Muscle layer of colon (tissue), 2 donors: Measurements from ENCODE around the gene PAQR8.

Experiments used
- H3K27ac ChIP-seq: one replicate; pipeline ENCODE4 v1.7.0; 2013; ENCODE audit warnings: low read depth, mild to moderate bottlenecking, low read length, moderate library complexity
- H3K27me3 ChIP-seq, 2 donors: one replicate each; pipeline ENCODE4 v1.7.0; 2013; ENCODE audit warnings: low read length in 2 of 2, mild to moderate bottlenecking in 2 of 2; ENCODE audit not compliant: insufficient read depth in 2 of 2, control insufficient read depth in 1 of 2
- H3K36me3 ChIP-seq: one replicate; pipeline ENCODE4 v1.7.0; 2013; ENCODE audit warnings: mild to moderate bottlenecking, low read length; ENCODE audit not compliant: insufficient read depth
- H3K4me1 ChIP-seq: one replicate; pipeline ENCODE4 v1.7.0; 2013; ENCODE audit warnings: mild to moderate bottlenecking, low read length; ENCODE audit not compliant: insufficient read depth
- H3K4me3 ChIP-seq, 2 donors: one replicate each; pipeline ENCODE4 v1.7.0; 2013; ENCODE audit warnings: low read length in 2 of 2, low read depth in 1 of 2, mild to moderate bottlenecking in 1 of 2, moderate library complexity in 1 of 2
- H3K9ac ChIP-seq: one replicate; pipeline ENCODE4 v1.7.0; 2013; ENCODE audit warnings: low read length
- H3K9me3 ChIP-seq: one replicate; pipeline ENCODE4 v1.7.0; 2013; ENCODE audit warnings: mild to moderate bottlenecking, low read length
- donor health status: abdominal sarcoma.
- donor health status: Adenocarcinoma of cecum.

Gene PAQR8

DNA sequence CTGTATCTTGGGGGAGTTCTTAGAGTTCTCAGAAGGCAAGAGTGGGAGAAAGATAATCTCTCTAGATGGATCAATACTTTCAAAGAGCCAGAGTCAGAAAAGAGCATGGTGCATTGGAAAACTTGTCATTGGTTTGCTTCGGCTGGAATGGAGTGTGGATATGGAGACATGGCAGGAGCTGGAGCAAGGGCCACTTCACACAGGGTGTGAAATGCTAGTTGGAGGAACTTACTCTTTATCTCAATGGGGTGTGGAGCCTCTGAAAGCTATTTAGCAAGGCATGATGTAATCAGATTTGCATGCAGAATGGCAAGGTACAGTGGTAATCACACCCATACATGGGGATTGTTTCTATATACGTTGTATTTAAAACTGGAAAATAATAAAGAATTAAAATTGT lies 31.5 kb upstream of the PAQR8 start:
- Histone ChIP-seq H3K9me3 (no peaks in the 10 kb centered on the region), H3K4me1 (no peaks in the 10 kb centered on the region), H3K27ac (no peak overlapping the region), H3K9ac (no peak overlapping the region), H3K4me3 (no peak overlapping the region), H3K36me3 (no peaks in the 10 kb centered on the region), H3K27me3 (no peaks in the 10 kb centered on the region)

GRCh38 chr6:52331793-52332457 lies 30.0 kb upstream of the PAQR8 start:
- no peaks in the 10 kb centered on the region for H3K9me3 ChIP-seq
- H3K9ac ChIP-seq: no peak overlapping the region
- H3K27me3 ChIP-seq: no peaks in the 10 kb centered on the region
- H3K27ac ChIP-seq: no peak overlapping the region
- no peaks in the 10 kb centered on the region for H3K4me1 ChIP-seq
- no peaks in the 10 kb centered on the region for H3K36me3 ChIP-seq
- H3K4me3 ChIP-seq: no peak overlapping the region

- Histone ChIP-seq H3K9me3 (no peaks in the 10 kb centered on the region), H3K27ac (no peak overlapping the region), H3K9ac (no peak overlapping the region), H3K4me3 (no peak overlapping the region), H3K36me3 (no peaks in the 10 kb centered on the region), H3K27me3 (no peaks in the 10 kb centered on the region), H3K4me1 (no peaks in the 10 kb centered on the region)
Observed at GRCh38 chr6:52333840-52334200, 28.1 kb upstream of the PAQR8 start.

GRCh38 chr6:52335576-52335975 lies 26.4 kb upstream of the PAQR8 start:
- no peaks in the 10 kb centered on the region for H3K9me3 ChIP-seq
- H3K9ac ChIP-seq: no peak overlapping the region
- H3K4me3 ChIP-seq: no peak overlapping the region
- no peaks in the 10 kb centered on the region for H3K36me3 ChIP-seq
- no peaks in the 10 kb centered on the region for H3K4me1 ChIP-seq
- no peaks in the 10 kb centered on the region for H3K27me3 ChIP-seq
- H3K27ac ChIP-seq: no peak overlapping the region

- H3K36me3 ChIP-seq: no peaks in the 10 kb centered on the region
Observed at GRCh38 chr6:52336919-52337561, 24.9 kb upstream of the PAQR8 start.

GRCh38 chr6:52337633-52338290 lies 24.2 kb upstream of the PAQR8 start:
- no peak overlapping the region for H3K27ac ChIP-seq
- no peaks in the 10 kb centered on the region for H3K27me3 ChIP-seq
- H3K4me3 ChIP-seq: no peak overlapping the region
- H3K9ac ChIP-seq: no peak overlapping the region
- no peaks in the 10 kb centered on the region for H3K36me3 ChIP-seq
- H3K9me3 ChIP-seq: no peaks in the 10 kb centered on the region
- H3K4me1 ChIP-seq: no peaks in the 10 kb centered on the region

More at GRCh38 chr6:52336919-52337561, 24.9 kb upstream of the PAQR8 start:
- Histone ChIP-seq H3K27me3 (no peaks in the 10 kb centered on the region), H3K9me3 (no peaks in the 10 kb centered on the region), H3K9ac (no peak overlapping the region), H3K4me3 (no peak overlapping the region), H3K4me1 (no peaks in the 10 kb centered on the region), H3K27ac (no peak overlapping the region)

DNA sequence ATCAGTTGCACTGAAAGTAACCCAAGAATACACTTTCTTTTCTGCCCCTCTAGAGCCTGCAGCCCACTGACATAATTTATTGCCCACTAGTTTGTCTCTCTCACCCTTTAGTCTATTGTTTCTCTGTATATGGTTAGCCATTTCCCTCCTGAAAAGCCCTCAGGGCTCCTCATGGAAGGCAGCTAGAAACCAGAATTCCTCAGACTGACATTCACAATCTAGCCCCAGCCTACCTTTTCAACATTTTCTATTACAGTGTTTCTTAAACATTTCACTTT lies 21.4 kb upstream of the PAQR8 start:
- no peaks in the 10 kb centered on the region for H3K27me3 ChIP-seq
- H3K27ac ChIP-seq: no peak overlapping the region
- no peaks in the 10 kb centered on the region for H3K36me3 ChIP-seq
- no peak overlapping the region for H3K4me3 ChIP-seq
- no peak overlapping the region for H3K9ac ChIP-seq
- H3K4me1 ChIP-seq: no peaks in the 10 kb centered on the region
- no peaks in the 10 kb centered on the region for H3K9me3 ChIP-seq

DNA sequence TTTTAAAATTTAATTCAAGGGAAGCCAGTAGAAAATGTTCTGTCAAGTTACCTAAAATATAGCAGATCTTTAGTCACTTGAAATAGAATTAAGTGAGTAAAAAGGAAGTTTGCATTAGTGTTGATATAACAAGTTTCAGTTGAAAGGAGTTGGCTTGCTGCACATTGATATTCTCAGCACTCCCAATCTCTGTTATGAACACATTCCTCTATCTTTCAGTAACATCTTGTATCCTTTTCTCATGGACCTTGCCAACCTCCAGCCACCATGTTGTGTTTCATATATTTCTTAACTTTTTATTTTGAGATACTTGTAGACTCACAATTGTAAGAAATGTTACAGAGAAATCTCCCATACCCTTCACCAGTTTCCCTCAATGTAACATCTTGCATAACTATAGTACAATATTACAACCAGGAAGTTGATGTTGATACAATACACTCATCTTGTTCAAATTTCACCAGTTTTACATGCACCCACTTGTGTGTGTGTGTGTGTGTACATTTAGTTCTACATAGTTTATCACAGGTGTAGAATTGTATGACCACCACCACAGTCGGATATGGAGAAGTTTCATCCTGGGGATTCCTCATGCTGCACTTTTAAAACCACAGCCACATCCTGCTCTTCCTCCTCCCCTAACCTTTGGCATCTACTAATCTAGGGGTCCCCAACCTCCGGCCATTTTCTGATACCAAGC lies 20.2 kb upstream of the PAQR8 start:
- H3K4me3 ChIP-seq: no peak overlapping the region
- no peak overlapping the region for H3K27ac ChIP-seq
- H3K9me3 ChIP-seq: no peaks in the 10 kb centered on the region
- no peaks in the 10 kb centered on the region for H3K4me1 ChIP-seq
- no peaks in the 10 kb centered on the region for H3K36me3 ChIP-seq
- no peaks in the 10 kb centered on the region for H3K27me3 ChIP-seq
- H3K9ac ChIP-seq: no peak overlapping the region

DNA sequence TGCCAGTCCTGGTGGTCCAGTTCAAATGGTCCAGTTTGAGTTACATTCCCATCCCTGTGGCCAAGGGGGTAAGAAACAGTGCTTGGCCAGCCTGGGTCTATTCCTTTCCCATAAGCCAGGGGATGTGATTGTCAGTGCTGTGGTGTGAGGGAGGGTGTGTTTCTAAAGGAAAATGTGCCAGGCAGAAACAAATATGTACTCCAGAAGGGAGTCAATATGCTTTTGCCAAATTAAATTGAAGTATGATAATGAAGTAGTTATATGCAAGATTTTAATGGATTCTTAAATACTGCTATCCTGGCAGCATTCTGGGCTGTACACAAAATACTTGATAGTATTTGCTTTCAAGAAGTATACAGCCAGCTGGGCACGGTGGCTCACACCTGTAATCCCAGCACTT lies 16.6 kb upstream of the PAQR8 start:
- no peak overlapping the region for H3K4me3 ChIP-seq
- H3K9me3 ChIP-seq: no peaks in the 10 kb centered on the region
- no peaks in the 10 kb centered on the region for H3K27me3 ChIP-seq
- no peaks in the 10 kb centered on the region for H3K36me3 ChIP-seq
- no peak overlapping the region for H3K27ac ChIP-seq
- no peaks in the 10 kb centered on the region for H3K4me1 ChIP-seq
- H3K9ac ChIP-seq: no peak overlapping the region

DNA sequence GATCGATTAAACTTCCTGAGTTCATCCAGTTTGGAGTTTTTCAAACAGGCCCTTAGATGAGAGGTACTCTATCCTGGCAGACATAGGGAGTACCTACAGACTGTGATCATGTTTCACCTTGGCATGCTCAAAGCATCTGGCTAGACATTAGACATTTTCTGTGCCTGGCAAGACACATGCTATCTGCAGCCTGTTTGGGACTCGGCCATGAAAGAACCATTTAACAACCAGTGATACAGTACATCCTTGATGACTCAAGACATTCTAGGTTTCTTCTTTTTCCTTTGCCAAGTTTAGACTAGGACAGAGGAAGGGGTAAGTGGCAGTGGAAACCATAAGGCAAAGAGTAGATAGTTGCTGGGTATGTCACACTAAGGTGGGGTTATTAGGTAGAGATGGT lies 15.4 kb upstream of the PAQR8 start:
- no peaks in the 10 kb centered on the region for H3K27me3 ChIP-seq
- no peaks in the 10 kb centered on the region for H3K36me3 ChIP-seq
- H3K9ac ChIP-seq: no peak overlapping the region
- no peak overlapping the region for H3K4me3 ChIP-seq
- H3K9me3 ChIP-seq: no peaks in the 10 kb centered on the region
- no peak overlapping the region for H3K27ac ChIP-seq
- H3K4me1 ChIP-seq: no peaks in the 10 kb centered on the region

- H3K27ac ChIP-seq: no peak overlapping the region
- H3K4me1 ChIP-seq: peaks cover 10% of the 10 kb centered on the region
- no peaks in the 10 kb centered on the region for H3K27me3 ChIP-seq
- H3K4me3 ChIP-seq: no peak overlapping the region
- no peaks in the 10 kb centered on the region for H3K9me3 ChIP-seq
- no peaks in the 10 kb centered on the region for H3K36me3 ChIP-seq
- H3K9ac ChIP-seq: no peak overlapping the region
Observed at GRCh38 chr6:52347818-52348217, 14.1 kb upstream of the PAQR8 start.
